HG02759 (cell line): Measurements from ENCODE around the gene CCL18.
"Not testable (repeated sequence)": the region's sequence is repeated elsewhere in the genome, so short reads cannot be mapped to it uniquely, and the experiment has no call there.

ENCODE experiments used
- ATAC-seq: cut with Tn5 transposase; IDR thresholded peaks from one replicate; pipeline ENCODE4 v1.9.1; 2021; ENCODE audit warnings: mild to moderate bottlenecking, moderate library complexity; ENCODE audit not compliant: unreplicated experiment

The CCL18 gene

GRCh38 chr17:36099004-36099403 is 34.9 kb downstream of the CCL18 start:
- ATAC-seq, result not testable (repeated sequence)

DNA sequence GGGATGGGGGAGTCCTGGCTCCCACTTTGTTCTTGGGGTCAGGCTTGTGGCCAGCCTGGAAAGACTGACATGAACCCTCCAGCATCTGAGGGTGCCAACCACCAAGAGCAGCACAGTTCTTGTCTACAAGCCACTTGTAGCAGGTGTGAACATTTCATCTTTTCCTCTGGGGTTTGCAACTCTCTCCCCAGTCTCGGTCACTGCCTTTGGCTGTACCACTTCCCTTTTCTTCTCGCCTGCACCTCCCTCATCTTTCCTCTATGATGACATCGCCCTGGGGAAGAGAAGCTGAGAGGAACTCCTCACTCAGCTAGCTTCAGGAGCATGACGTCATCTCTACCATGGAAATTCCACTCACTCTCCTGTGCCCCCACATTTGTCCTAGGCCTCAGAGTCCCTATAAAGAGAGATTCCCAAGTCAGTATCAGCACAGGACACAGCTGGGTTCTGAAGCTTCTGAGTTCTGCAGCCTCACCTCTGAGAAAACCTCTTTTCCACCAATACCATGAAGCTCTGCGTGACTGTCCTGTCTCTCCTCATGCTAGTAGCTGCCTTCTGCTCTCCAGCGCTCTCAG is 39.4 kb downstream of the CCL18 start, which contains the start of gene CCL4:
TSS of gene CCL4 (plus strand) at position 427 of the 575 bp plus-strand sequence. CDS start at position 506, 79 bp downstream.
- peak; percentile 83 for ATAC-seq

DNA sequence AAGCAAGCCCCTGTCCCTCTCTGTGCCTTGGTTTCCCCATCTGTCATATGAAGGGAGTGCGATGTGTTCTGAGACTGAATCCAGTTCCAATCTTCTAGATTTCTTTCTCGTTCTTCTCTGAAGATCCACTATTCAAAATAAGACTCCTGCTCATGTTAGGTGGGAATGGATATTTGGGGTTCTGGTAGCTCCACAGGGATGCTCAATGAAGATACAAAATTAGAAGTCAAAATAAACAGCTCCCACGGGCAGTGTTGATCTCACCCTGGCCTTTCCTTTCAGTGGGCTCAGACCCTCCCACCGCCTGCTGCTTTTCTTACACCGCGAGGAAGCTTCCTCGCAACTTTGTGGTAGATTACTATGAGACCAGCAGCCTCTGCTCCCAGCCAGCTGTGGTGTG is 40.2 kb downstream of the CCL18 start:
- ATAC-seq, result not testable (repeated sequence)

DNA sequence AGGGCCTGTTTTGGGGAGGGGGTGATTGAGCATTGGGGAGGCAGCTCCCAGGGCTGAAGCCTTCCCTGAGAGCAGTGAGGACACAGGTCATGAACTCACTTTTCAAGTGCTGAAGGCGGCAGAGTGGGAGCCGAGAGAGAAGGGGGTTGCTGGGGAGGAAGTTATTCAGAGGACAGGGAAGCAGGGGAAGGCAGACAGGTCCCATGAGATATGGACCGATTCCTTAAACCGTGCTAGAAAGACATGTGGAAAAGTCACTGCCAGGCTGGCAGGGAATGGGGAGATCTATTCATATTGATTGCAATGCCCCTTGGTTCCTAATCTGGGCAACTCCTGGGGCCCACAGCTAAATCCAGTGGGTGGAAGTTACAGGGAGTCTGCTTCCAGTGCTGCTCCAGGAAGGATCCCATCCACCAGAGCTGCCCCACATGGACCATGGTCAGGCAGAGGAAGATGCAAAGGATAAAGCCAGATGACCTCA is 40.7 kb downstream of the CCL18 start:
- no peak for ATAC-seq

GRCh38 chr17:36105781-36106492 is 41.9 kb downstream of the CCL18 start:
- ATAC-seq, result no peak

GRCh38 chr17:36106493-36106835 is 42.4 kb downstream of the CCL18 start:
- ATAC-seq, result no peak

DNA sequence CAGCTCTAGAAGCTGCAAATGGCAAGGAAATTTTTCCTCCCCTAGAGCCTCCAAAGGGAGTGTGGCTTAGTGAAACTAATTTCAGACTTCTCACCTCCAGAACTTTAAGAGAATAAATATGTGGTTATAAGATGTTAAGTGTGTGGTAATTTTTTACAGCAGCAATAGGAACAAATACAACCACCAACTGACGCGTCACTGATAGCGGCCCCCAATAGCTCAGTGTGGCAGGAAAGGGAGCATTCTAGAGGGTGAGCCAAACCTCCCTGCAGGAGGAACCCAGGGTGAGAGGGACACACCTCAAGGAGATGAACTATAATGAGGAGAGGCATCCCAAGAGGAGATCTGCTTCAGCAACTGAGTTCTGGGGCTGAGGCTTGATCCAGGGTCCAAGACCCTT is 43.6 kb downstream of the CCL18 start:
- ATAC-seq, result no peak

- ATAC-seq, result not testable (repeated sequence)
These were observed 44.2 kb downstream of the CCL18 start for GRCh38 chr17:36108265-36108664.

GRCh38 chr17:36111068-36111490 is 47.0 kb downstream of the CCL18 start:
- ATAC-seq, result no peak

- no peak for ATAC-seq
These were observed 48.5 kb downstream of the CCL18 start for GRCh38 chr17:36112572-36112971.

- not testable (repeated sequence) for ATAC-seq
These were observed 49.1 kb downstream of the CCL18 start for GRCh38 chr17:36113131-36113530.

DNA sequence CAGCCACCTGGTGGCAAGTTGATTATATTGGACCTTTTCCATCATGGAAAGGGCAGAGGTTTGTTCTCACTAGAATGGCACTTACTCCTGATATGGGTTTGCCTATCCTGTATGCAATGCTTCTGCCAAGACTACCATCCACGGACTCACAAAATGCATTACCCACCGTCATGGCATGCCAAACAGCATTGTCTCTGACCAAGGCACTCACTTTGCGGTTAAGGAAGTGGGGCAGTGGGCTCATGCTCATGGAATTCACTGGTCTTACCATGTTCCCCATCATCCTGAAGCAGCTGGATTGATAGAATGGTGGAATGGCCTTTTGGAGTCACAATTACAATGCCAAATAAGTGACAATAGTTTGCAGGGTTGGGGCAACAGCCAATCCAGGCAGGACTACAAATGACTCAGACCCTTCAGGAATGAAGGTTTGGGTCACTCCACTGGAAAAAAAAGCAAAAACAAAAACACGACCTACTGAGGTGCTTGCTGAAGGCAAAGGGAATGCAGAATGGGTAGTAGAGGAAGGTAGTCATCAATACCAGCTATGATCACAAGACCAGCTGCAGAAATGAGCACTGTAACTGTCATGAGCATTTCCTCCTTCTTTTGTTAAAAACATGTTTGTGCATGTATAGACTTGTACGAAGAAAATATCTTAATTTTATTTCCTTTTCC is 51.0 kb downstream of the CCL18 start:
- ATAC-seq, result not testable (repeated sequence)

DNA sequence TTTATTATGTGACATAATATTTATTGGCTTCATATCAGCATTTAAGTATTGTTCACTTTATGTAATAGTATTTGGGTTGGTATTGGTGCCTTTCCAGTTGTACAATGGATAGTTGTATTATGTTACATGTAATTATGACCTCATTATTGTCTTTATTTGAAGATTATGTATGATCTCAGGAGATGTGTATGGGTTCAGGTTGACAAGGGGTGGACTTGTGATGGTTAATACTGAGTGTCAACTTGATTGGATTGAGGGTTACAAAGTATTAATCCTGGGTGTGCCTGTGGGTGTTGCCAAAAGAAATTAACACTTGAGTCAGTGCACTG is 51.5 kb downstream of the CCL18 start:
- ATAC-seq, result not testable (repeated sequence)

DNA sequence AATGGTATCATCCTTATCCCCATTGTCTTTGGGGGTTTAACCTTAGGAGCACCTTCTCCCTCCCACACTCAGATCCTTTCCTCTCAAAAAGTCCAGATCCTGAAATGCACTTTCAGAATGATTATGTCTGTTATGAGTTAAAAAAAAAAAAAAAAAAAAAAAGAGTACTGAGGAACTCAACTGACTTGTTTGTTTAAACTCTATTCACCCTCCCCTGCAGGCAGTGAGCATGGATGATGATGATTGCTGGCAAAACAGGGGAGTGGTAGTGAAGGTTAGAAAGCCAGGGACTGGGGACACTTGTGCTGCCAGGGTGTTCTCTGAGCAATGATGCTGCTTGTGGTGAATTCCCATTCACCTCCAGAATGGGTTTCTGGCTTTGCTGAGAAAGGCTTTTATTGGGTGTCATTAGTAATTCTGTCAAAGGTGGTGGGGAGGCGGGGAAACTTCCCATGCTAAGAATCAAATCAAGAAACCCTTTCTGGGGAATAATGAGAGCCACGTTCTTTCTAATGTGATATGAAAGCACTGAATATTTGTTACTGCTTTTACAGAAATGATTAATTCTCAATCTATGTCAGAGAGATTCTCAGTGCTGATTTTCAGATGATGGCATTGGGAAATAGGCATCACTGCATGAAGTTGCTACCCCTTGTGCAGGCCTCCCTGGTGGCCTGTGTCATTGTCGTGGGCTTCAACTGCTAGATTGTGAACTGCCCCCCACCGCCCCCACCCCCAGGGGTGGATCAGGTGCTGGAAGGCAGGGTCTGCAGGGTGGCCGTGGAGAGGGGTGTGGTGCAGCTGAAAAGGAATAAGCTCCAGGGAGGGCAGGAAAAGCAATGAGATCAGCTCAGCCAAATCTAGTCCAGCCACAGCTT is 53.7 kb downstream of the CCL18 start:
- ATAC-seq, result no peak

- no peak for ATAC-seq
These were observed 54.6 kb downstream of the CCL18 start for GRCh38 chr17:36118477-36119353.

GRCh38 chr17:36120221-36120620 is 56.1 kb downstream of the CCL18 start:
- no peak for ATAC-seq

- not testable (repeated sequence) for ATAC-seq
These were observed 57.0 kb downstream of the CCL18 start for GRCh38 chr17:36121099-36121498.
